Mucosa of descending colon (tissue), 3 donors: ENCODE data around the gene GPRC5B. TPM values are rescaled to one million over a fixed set of nuclear protein-coding genes. Genes with fewer than 3 reads are reported as not detected.

Source experiments
- ATAC-seq: fragments of 200-7000 bp; cut with Tn5 transposase; one replicate; pipeline ENCODE4 v1.9.1; 2020; ENCODE audit warnings: mild to moderate bottlenecking, moderate library complexity
- DNase-seq, 3 donors: peaks; one replicate each; pipeline ENCODE4 v3.0.0-alpha.2; 2020
- H3K36me3 ChIP-seq: fragments of 200-600 bp; one replicate; pipeline ENCODE4 v1.8.0; 2021; ENCODE audit warnings: low read depth, mild to moderate bottlenecking
- H3K4me1 ChIP-seq: fragments of 200-600 bp; one replicate; pipeline ENCODE4 v1.8.0; 2021; ENCODE audit warnings: low read depth, mild to moderate bottlenecking
- H3K4me3 ChIP-seq: fragments of 200-600 bp; one replicate; pipeline ENCODE4 v1.8.0; 2021; ENCODE audit warnings: mild to moderate bottlenecking
- H3K9me3 ChIP-seq: fragments of 200-600 bp; one replicate; pipeline ENCODE4 v1.8.0; 2021; ENCODE audit warnings: mild to moderate bottlenecking
- CTCF ChIP-seq: fragments of 200-600 bp; IDR thresholded peaks from one replicate; pipeline ENCODE4 v1.8.0; 2022; ENCODE audit warnings: antibody characterized with exemption, mild to moderate bottlenecking
- intact Hi-C, 2 donors: fragments of 100-400 bp; cut with DNase I in 1 of 2; cut with micrococcal nuclease in 1 of 2; formaldehyde crosslinking; loops; one replicate each; pipeline versions ENCODE4 v1.11.0 to v1.11.1; 2022; cut with DNase I, micrococcal nuclease
- total RNA-seq, 3 donors: library from RNA; stranded (reverse); fragmentation: NEBNext Ultra II Directional in 2 of 3; extraction: Animal tissue kit (Norgen Biotek cat#: 25700) in 2 of 3; gene quantifications; one replicate each; pipeline versions ENCODE4 v1.2.1 to v1.2.4, GENCODE V29; 2021 to 2023
- donor health status: DM: no; HTN: no; CAD: no; lungs with moderate emphysema.
- donor health status: DM: no; HTN: no; CAD: no.
- donor health status: DM: no; HTN: yes; CAD: no.

The GPRC5B gene
- total RNA-seq, 3 donors from 2014 or later: 2.8 to 14.6 (median 6.2) TPM

- TF ChIP-seq CTCF: no peak
- Histone ChIP-seq H3K4me1 (no peaks in the 10 kb centered on the region), H3K4me3 (no peak overlapping the region), H3K36me3 (no peaks in the 10 kb centered on the region), H3K9me3 (no peaks in the 10 kb centered on the region)
- intact Hi-C loops: no loop called here
- DNase-seq (no peak), ATAC-seq (no peak)
Measured at GRCh38 chr16:19812986-19813385, 71.7 kb downstream of the GPRC5B start.

GRCh38 chr16:19810817-19811731 is 73.6 kb downstream of the GPRC5B start:
- no peaks in the 10 kb centered on the region for H3K36me3 ChIP-seq
- no peaks in the 10 kb centered on the region for H3K9me3 ChIP-seq
- H3K4me1 ChIP-seq: no peaks in the 10 kb centered on the region
- TF ChIP-seq CTCF: no peak
- DNase-seq (no peak), ATAC-seq (no peak)
- intact Hi-C loops: no loop called here
- no peak overlapping the region for H3K4me3 ChIP-seq

GRCh38 chr16:19809693-19810092 is 75.0 kb downstream of the GPRC5B start:
- no peak for DNase-seq
- no peak for ATAC-seq
- H3K4me1 ChIP-seq: no peaks in the 10 kb centered on the region
- H3K9me3 ChIP-seq: peaks cover 5% of the 10 kb centered on the region
- H3K4me3 ChIP-seq: no peak overlapping the region
- intact Hi-C loops: no loop called here
- TF ChIP-seq CTCF: no peak
- no peaks in the 10 kb centered on the region for H3K36me3 ChIP-seq

GRCh38 chr16:19809121-19809635 is 75.5 kb downstream of the GPRC5B start:
- no peak for ATAC-seq
- no peaks in the 10 kb centered on the region for H3K36me3 ChIP-seq

GRCh38 chr16:19808061-19808641 is 76.5 kb downstream of the GPRC5B start:
- intact Hi-C loops: no loop called here
- no peak for DNase-seq
- H3K4me1 ChIP-seq: no peaks in the 10 kb centered on the region
- H3K36me3 ChIP-seq: no peaks in the 10 kb centered on the region
- no peak overlapping the region for H3K4me3 ChIP-seq
- ATAC-seq: no peak
- no peak for TF ChIP-seq CTCF
- H3K9me3 ChIP-seq: peaks cover 5% of the 10 kb centered on the region

More at GRCh38 chr16:19809121-19809635, 75.5 kb downstream of the GPRC5B start:
- DNase-seq: peak in 1 of 3 donors; percentile 14
- intact Hi-C loops: no loop called here
- H3K9me3 ChIP-seq: peaks cover 5% of the 10 kb centered on the region
- H3K4me1 ChIP-seq: no peaks in the 10 kb centered on the region
- no peak for TF ChIP-seq CTCF
- no peak overlapping the region for H3K4me3 ChIP-seq

Other genes with a start within 250 kb of the GPRC5B start
- gene KNOP1, start 166.6 kb downstream of the GPRC5B start, total RNA-seq: 10 to 100 TPM; 13.1 to 23.5 (median 20.7) TPM
- gene IQCK, start 166.6 kb downstream of the GPRC5B start, total RNA-seq: 10 to 100 TPM in 2 of 3 donors, 1 to 10 TPM in 1; 9.1 to 14.0 (median 12.0) TPM
- gene GPR139, start 189.0 kb upstream of the GPRC5B start, total RNA-seq: not detected